ENCODE measurements around the gene ACTN4.
"Not testable (repeated sequence)": the region's sequence is repeated elsewhere in the genome, so short reads cannot be mapped to it uniquely, and the experiment has no call there.

The ACTN4 gene

GRCh38 chr19:38759590-38760003 lies 112.1 kb downstream of the ACTN4 start:
- no peak for DNase-seq
- Histone ChIP-seq H3K27ac (ENCODE audit: low read length) (no peak overlapping the region), H3K9ac (ENCODE audit: low read depth, low read length) (no peak overlapping the region)

GRCh38 chr19:38760805-38761517 lies 113.5 kb downstream of the ACTN4 start:
- DNase-seq; ATAC-seq (ENCODE audit: insufficient read depth, low read depth): not testable (repeated sequence)

More at GRCh38 chr19:38759590-38760003, 112.1 kb downstream of the ACTN4 start:
- Histone ChIP-seq H3K4me1 (ENCODE audit: insufficient read depth, low read length) (no peaks in the 10 kb centered on the region), H3K36me3 (ENCODE audit: insufficient read depth, low read length) (no peaks in the 10 kb centered on the region), H3K4me3 (ENCODE audit: low read depth in 1 of 2, low read length in 2 of 2) (no peak overlapping the region), H3K27me3 (ENCODE audit: insufficient read depth, low read length, poor library complexity) (no peaks in the 10 kb centered on the region), H3K4me2 (ENCODE audit: insufficient read depth, low read length) (no peak overlapping the region), H4K20me1 (ENCODE audit: insufficient read depth, low read length) (no peaks in the 10 kb centered on the region), H3K79me2 (ENCODE audit: insufficient read depth, low read length) (no peaks in the 10 kb centered on the region), H3K9me3 (ENCODE audit: insufficient read depth, low read length, severe bottlenecking) (no peaks in the 10 kb centered on the region), H2AFZ (ENCODE audit: low read depth, low read length) (no peak overlapping the region)
- TF ChIP-seq CTCF (IDR thresholded peaks at IDR 0.05; ENCODE audit: borderline replicate concordance, extremely low read depth, low read length, poor library complexity, severe bottlenecking) (no peak), EZH2 (IDR thresholded peaks at IDR 0.05; ENCODE audit: borderline replicate concordance, low read depth, low read length, severe bottlenecking) (no peak)
- ATAC-seq (ENCODE audit: insufficient read depth, low read depth), result no peak

GRCh38 chr19:38761884-38762389 lies 114.5 kb downstream of the ACTN4 start:
- H3K36me3 ChIP-seq (ENCODE audit: insufficient read depth, low read length); H2AFZ ChIP-seq (ENCODE audit: low read depth, low read length); H3K4me3 ChIP-seq (ENCODE audit: low read depth in 1 of 2, low read length in 2 of 2); H3K79me2 ChIP-seq (ENCODE audit: insufficient read depth, low read length); H3K4me2 ChIP-seq (ENCODE audit: insufficient read depth, low read length); H3K9me3 ChIP-seq (ENCODE audit: insufficient read depth, low read length, severe bottlenecking); H3K27me3 ChIP-seq (ENCODE audit: insufficient read depth, low read length, poor library complexity); H3K9ac ChIP-seq (ENCODE audit: low read depth, low read length); H3K27ac ChIP-seq (ENCODE audit: low read length); ATAC-seq (ENCODE audit: insufficient read depth, low read depth); H3K4me1 ChIP-seq (ENCODE audit: insufficient read depth, low read length); H4K20me1 ChIP-seq (ENCODE audit: insufficient read depth, low read length); DNase-seq: not testable (repeated sequence)

More at GRCh38 chr19:38760805-38761517, 113.5 kb downstream of the ACTN4 start:
- not testable (repeated sequence) for H3K4me2 ChIP-seq (ENCODE audit: insufficient read depth, low read length); H3K79me2 ChIP-seq (ENCODE audit: insufficient read depth, low read length); H3K9me3 ChIP-seq (ENCODE audit: insufficient read depth, low read length, severe bottlenecking); H4K20me1 ChIP-seq (ENCODE audit: insufficient read depth, low read length); H3K4me3 ChIP-seq (ENCODE audit: low read depth in 1 of 2, low read length in 2 of 2); H3K4me1 ChIP-seq (ENCODE audit: insufficient read depth, low read length); H3K9ac ChIP-seq (ENCODE audit: low read depth, low read length); H3K27me3 ChIP-seq (ENCODE audit: insufficient read depth, low read length, poor library complexity); H3K27ac ChIP-seq (ENCODE audit: low read length); H3K36me3 ChIP-seq (ENCODE audit: insufficient read depth, low read length); H2AFZ ChIP-seq (ENCODE audit: low read depth, low read length)

GRCh38 chr19:38763795-38764220 lies 116.4 kb downstream of the ACTN4 start:
- H3K27ac ChIP-seq (ENCODE audit: low read length), result no peak overlapping the region
- TF ChIP-seq CTCF (IDR thresholded peaks at IDR 0.05; ENCODE audit: borderline replicate concordance, extremely low read depth, low read length, poor library complexity, severe bottlenecking) (no peak), EZH2 (IDR thresholded peaks at IDR 0.05; ENCODE audit: borderline replicate concordance, low read depth, low read length, severe bottlenecking) (no peak)

More at GRCh38 chr19:38763795-38764220, 116.4 kb downstream of the ACTN4 start:
- ATAC-seq (ENCODE audit: insufficient read depth, low read depth) (no peak), DNase-seq (no peak)
- no peaks in the 10 kb centered on the region for H3K9me3 ChIP-seq (ENCODE audit: insufficient read depth, low read length, severe bottlenecking)
- no peaks in the 10 kb centered on the region for H3K79me2 ChIP-seq (ENCODE audit: insufficient read depth, low read length)
- no peaks in the 10 kb centered on the region for H3K4me1 ChIP-seq (ENCODE audit: insufficient read depth, low read length)
- H4K20me1 ChIP-seq (ENCODE audit: insufficient read depth, low read length), result no peaks in the 10 kb centered on the region
- no peak overlapping the region for H3K4me2 ChIP-seq (ENCODE audit: insufficient read depth, low read length)
- no peak overlapping the region for H3K4me3 ChIP-seq (ENCODE audit: low read depth in 1 of 2, low read length in 2 of 2)
- no peaks in the 10 kb centered on the region for H3K27me3 ChIP-seq (ENCODE audit: insufficient read depth, low read length, poor library complexity)
- H3K9ac ChIP-seq (ENCODE audit: low read depth, low read length), result no peak overlapping the region
- H3K36me3 ChIP-seq (ENCODE audit: insufficient read depth, low read length), result no peaks in the 10 kb centered on the region
- no peak overlapping the region for H2AFZ ChIP-seq (ENCODE audit: low read depth, low read length)

Measured in DND-41 (cell line).